K562 (cell line): ENCODE data around the gene RAB24. TPM values are rescaled to one million over a fixed set of nuclear protein-coding genes. Genes with fewer than 3 reads are reported as not detected.

Experiments used
- ATAC-seq: fragments of 200-7000 bp; cut with Tn5 transposase; 3 replicates; pipeline ENCODE4 v1.9.1; 2020; ENCODE audit warnings: moderate library complexity
- BruUV-seq: library from RNA; stranded (reverse); fragments of 400-500 nt; replicated peaks from 2 replicates; lab custom pipeline; 2021; lab: Mats Ljungman, UMichigan
- CTCF ChIA-PET: fragments of 300-600 bp; formaldehyde crosslinking; extraction: SDS; loops from one replicate; lab custom pipeline; 2021; ENCODE audit warnings: low intra/inter-chr PET ratio; lab: Yijun Ruan, JAX
- POLR2A ChIA-PET: fragments of 300-600, 350-650 bp; sonication (Branson Sonifier 250); formaldehyde crosslinking; extraction: SDS; loops from one replicate; lab custom pipeline; 2021; ENCODE audit warnings: antibody characterized with exemption, inconsistent platforms; lab: Yijun Ruan, JAX
- DNase-seq, 4 experiments: peaks; one replicate each; pipeline versions ENCODE4 v3.0.0 to v3.0.0-alpha.2; 2011 to 2018; ENCODE audit warnings: low spot score in 3 of 4, mixed read lengths in 3 of 4; ENCODE audit errors: extremely low read depth in 1 of 4
- FAIRE-seq: peaks from 2 replicates; lab custom pipeline; 2011; peaks lifted over from hg19 to GRCh38; lab: Jason Lieb, UNC
- H2AFZ ChIP-seq: 2 replicates; pipeline ENCODE4 v1.6.0; 2011; ENCODE audit warnings: low read depth, low read length, control low read depth, inconsistent platforms
- H3K27ac ChIP-seq: fragments of 200-600 bp; 3 replicates; pipeline ENCODE4 v1.8.0; 2011; ENCODE audit warnings: low read depth, mild to moderate bottlenecking, control low read depth, inconsistent platforms, low read length, moderate library complexity, mixed read lengths; ENCODE audit errors: extremely low read depth
- H3K27me3 ChIP-seq, 2 experiments: fragments of 300-600 bp in 1 of 2; 2 replicates in 1 of 2; 3 replicates in 1 of 2; pipeline versions ENCODE4 v1.6.0 to v1.8.0; 2011; ENCODE audit warnings: inconsistent platforms in 2 of 2, low read length in 2 of 2, mild to moderate bottlenecking in 1 of 2, mixed read lengths in 1 of 2, moderate library complexity in 1 of 2; ENCODE audit not compliant: control insufficient read depth in 2 of 2, insufficient read depth in 2 of 2
- H3K36me3 ChIP-seq: fragments of 300-600 bp; 3 replicates; pipeline ENCODE4 v1.8.0; 2011; ENCODE audit warnings: mild to moderate bottlenecking, low read length, inconsistent platforms; ENCODE audit not compliant: control insufficient read depth, insufficient read depth
- H3K4me1 ChIP-seq, 2 experiments: fragments of 200-600 bp in 1 of 2; replicated peaks in 1 of 2; 2 replicates in 1 of 2; 3 replicates in 1 of 2; pipeline versions ENCODE4 v1.5.1 to v1.8.0; 2011; ENCODE audit warnings: inconsistent platforms in 2 of 2, low read length in 2 of 2, mild to moderate bottlenecking in 1 of 2, mixed read lengths in 1 of 2, moderate library complexity in 1 of 2; ENCODE audit not compliant: control insufficient read depth in 2 of 2, insufficient read depth in 2 of 2
- H3K4me2 ChIP-seq: 2 replicates; pipeline ENCODE4 v1.6.1; 2011; ENCODE audit warnings: low read length, control low read depth, inconsistent platforms, mixed read lengths; ENCODE audit not compliant: insufficient read depth
- H3K4me3 ChIP-seq: fragments of 200-600 bp; sonication (generic), shearing (Covaris generic); 2 replicates; pipeline ENCODE4 v1.5.1; 2016; ENCODE audit warnings: control low read depth, inconsistent platforms
- H3K79me2 ChIP-seq: fragments of 200-600 bp; 3 replicates; pipeline ENCODE4 v1.8.0; 2011; ENCODE audit warnings: low read length, inconsistent platforms; ENCODE audit not compliant: control insufficient read depth, insufficient read depth
- H3K9ac ChIP-seq, 2 experiments: 2 replicates each; pipeline versions ENCODE4 v1.6.0 to v1.6.1; 2011; ENCODE audit warnings: low read depth in 2 of 2, low read length in 2 of 2, control low read depth in 1 of 2, inconsistent platforms in 1 of 2, mild to moderate bottlenecking in 1 of 2, mixed read lengths in 1 of 2; ENCODE audit not compliant: insufficient read depth in 1 of 2
- H3K9me1 ChIP-seq: one replicate; pipeline ENCODE4 v1.6.0; 2011; ENCODE audit warnings: inconsistent platforms, mild to moderate bottlenecking, low read length, moderate library complexity; ENCODE audit not compliant: control insufficient read depth, insufficient read depth
- H3K9me3 ChIP-seq: replicated peaks from 2 replicates; pipeline ENCODE4 v1.5.1; 2011; ENCODE audit warnings: low read depth, low read length, inconsistent platforms; ENCODE audit not compliant: control insufficient read depth, insufficient read depth
- H4K20me1 ChIP-seq: replicated peaks from 2 replicates; pipeline ENCODE4 v1.6.1; 2011; ENCODE audit warnings: low read length, inconsistent platforms, mixed read lengths; ENCODE audit not compliant: control insufficient read depth, insufficient read depth
- CBX5 ChIP-seq: IDR thresholded peaks from 2 replicates; pipeline ENCODE4 v1.6.1; 2014; ENCODE audit warnings: low read depth, borderline replicate concordance
- CEBPB ChIP-seq: fragments of 450-650 bp; IDR thresholded peaks from 2 replicates; pipeline ENCODE4 v1.6.1; 2016; ENCODE audit warnings: missing genetic modification characterization, missing compliant biosample characterization
- DDX20 ChIP-seq: fragments of 450-650 bp; IDR thresholded peaks from 2 replicates; pipeline ENCODE4 v1.6.1; 2016; ENCODE audit warnings: missing genetic modification characterization, low read depth, mild to moderate bottlenecking, missing compliant biosample characterization, moderate library complexity
- IRF1 ChIP-seq: sonication (generic); formaldehyde crosslinking; IDR thresholded peaks from 2 replicates; pipeline ENCODE4 v1.8.0; 2022; ENCODE audit warnings: missing genetic modification reagents, mild to moderate bottlenecking, borderline replicate concordance
- KLF13 ChIP-seq: fragments of 450-650 bp; IDR thresholded peaks from 2 replicates; pipeline ENCODE4 v1.6.1; 2016; ENCODE audit warnings: missing genetic modification characterization, low read depth, mild to moderate bottlenecking, missing compliant biosample characterization, moderate library complexity, borderline replicate concordance
- NELFE ChIP-seq: IDR thresholded peaks from 2 replicates; pipeline ENCODE4 v1.6.1; 2011; ENCODE audit warnings: mild to moderate bottlenecking; ENCODE audit not compliant: insufficient read depth, insufficient read length
- NR2C2 ChIP-seq, 2 experiments: fragments of 200-800 bp in 1 of 2; sonication (Bioruptor generic) in 1 of 2; sonication (generic) in 1 of 2; formaldehyde crosslinking in 1 of 2; IDR thresholded peaks; 2 replicates each; pipeline versions ENCODE4 v1.6.1 to v1.8.0; 2016 to 2022; ENCODE audit warnings: mild to moderate bottlenecking in 1 of 2, missing compliant biosample characterization in 1 of 2, missing genetic modification characterization in 1 of 2, missing genetic modification reagents in 1 of 2
- POLR2G ChIP-seq: fragments of 200-400 bp; formaldehyde crosslinking; IDR thresholded peaks from 2 replicates; pipeline ENCODE4 v1.6.1; 2017; ENCODE audit warnings: low read depth, mild to moderate bottlenecking, antibody characterized with exemption, low read length, moderate library complexity
- POLR3A ChIP-seq: IDR thresholded peaks from 2 replicates; pipeline ENCODE4 v1.6.1; 2011; ENCODE audit warnings: borderline replicate concordance, mild to moderate bottlenecking, moderate library complexity; ENCODE audit not compliant: insufficient read length, insufficient read depth; ENCODE audit errors: extremely low read depth
- RBM22 ChIP-seq: fragments of 200-400 bp; formaldehyde crosslinking; IDR thresholded peaks from 2 replicates; pipeline ENCODE4 v1.6.1; 2018; ENCODE audit warnings: low read length, low read depth; ENCODE audit not compliant: poor library complexity, severe bottlenecking
- XRCC3 ChIP-seq: fragments of 450-650 bp; IDR thresholded peaks from 2 replicates; pipeline ENCODE4 v1.6.1; 2017; ENCODE audit warnings: mild to moderate bottlenecking, moderate library complexity
- ZBTB43 ChIP-seq: sonication (generic); formaldehyde crosslinking; IDR thresholded peaks from 2 replicates; pipeline ENCODE4 v1.8.0; 2023; ENCODE audit warnings: mild to moderate bottlenecking, missing genetic modification reagents
- ZBTB9 ChIP-seq: fragments of 450-650 bp; formaldehyde crosslinking; IDR thresholded peaks from 2 replicates; pipeline ENCODE4 v1.4.0; 2020; ENCODE audit warnings: mild to moderate bottlenecking, moderate library complexity
- WGBS: fragments of 100-300 bp; shearing (Covaris generic); methylation state at CpG from one replicate; pipeline ENCODE4 v1.1.6; 2016; ENCODE audit warnings: low coverage, mixed read lengths; ENCODE audit not compliant: insufficient coverage; ENCODE audit errors: missing lambda C conversion rate; 5-methylcytosine and 5-hydroxymethylcytosine counted together
- in situ Hi-C: fragments of 300-500 bp; cut with MboI; formaldehyde crosslinking; loops from 4 replicates; pipeline ENCODE4 v1.15.0; 2018; ENCODE audit warnings: inconsistent platforms, mixed read lengths
- intact Hi-C: fragments of 100-400 bp; cut with micrococcal nuclease; formaldehyde crosslinking; loops from 2 replicates; pipeline ENCODE4 v1.14.2; 2022
- polyA plus RNA-seq, 8 experiments: library from polyadenylated mRNA; depleted of rRNA in 4 of 8; stranded (reverse) in 5 of 8; unstranded in 3 of 8; fragments of >200 nt; fragmentation: Nextera tagmentation in 2 of 8; fragmentation: Illumina TruSeq in 1 of 8; extraction: Ambion mirVana in 2 of 8; extraction: Trizol in 1 of 8; gene quantifications; 2 replicates each; pipeline versions ENCODE4 v1.2.1 to v1.2.3, GENCODE V29; 2011 to 2014; ENCODE audit warnings: inconsistent platforms in 1 of 8, missing spikeins in 1 of 8
- total RNA-seq, 7 experiments: library from RNA; depleted of rRNA in 6 of 7; stranded (reverse); fragments of >200 nt in 6 of 7; fragmentation: Illumina TruSeq in 2 of 7; extraction: Trizol in 2 of 7; gene quantifications; 2 replicates each; pipeline versions ENCODE4 v1.2.1 to v1.2.3, GENCODE V29; 2011 to 2021; ENCODE audit warnings: low replicate concordance in 1 of 7

Gene RAB24
- total and polyA plus RNA-seq, 9 of the 15 experiments (the other 6 are each of a cell fraction or from before 2014, with no cell fraction given): 13.9 to 107 (median 34.8) TPM

- no peak for TF ChIP-seq ZBTB9
- no peak for TF ChIP-seq DDX20
- no peak for TF ChIP-seq ZBTB43
- no peak for TF ChIP-seq NR2C2 (CRISPR knock-in tag; IDR thresholded peaks at IDR 0.05)
- TF ChIP-seq NR2C2 (tag; IDR thresholded peaks at IDR 0.05): no peak
- peak; percentile 51; the same call in 1 of the 2 replicates for TF ChIP-seq POLR2G
- TF ChIP-seq RBM22: peak; percentile 57
- TF ChIP-seq CBX5: no peak
- TF ChIP-seq XRCC3: no peak
Measured at GRCh38 chr5:177265395-177265794, 38.1 kb downstream of the RAB24 start (continued).

GRCh38 chr5:177264178-177264577 is 39.3 kb downstream of the RAB24 start:
- TF ChIP-seq IRF1 (CRISPR knock-in tag) (no peak), POLR3A (no peak), KLF13 (no peak), CEBPB (tag) (peak; percentile 56), NELFE (no peak)
- Histone ChIP-seq H4K20me1 (no peaks in the 10 kb centered on the region), H3K4me3 (no peak overlapping the region), H3K9me1 (no peaks in the 10 kb centered on the region), H2AFZ (no peak overlapping the region), H3K79me2 (no peaks in the 10 kb centered on the region), H3K27me3 (no peaks in the 10 kb centered on the region), H3K9ac (no peak overlapping the region), H3K36me3 (peaks cover 88% of the 10 kb centered on the region), H3K4me1 (no peaks in the 10 kb centered on the region), H3K4me2 (no peak overlapping the region), H3K9me3 (no peaks in the 10 kb centered on the region), H3K27ac (no peak overlapping the region)
- WGBS: 100% methylated on average over 1 of the region's 1 CpG
- ATAC-seq: no peak
- no peak for DNase-seq
- in situ Hi-C loops (no loop called here), intact Hi-C loops (no loop called here)
- ChIA-PET POLR2A (interaction anchor here (1.2 to 2.0 kb wide), 3 partner anchors 9 to 13 kb away, joined by 5 to 7 read pairs (median 5); no protein-coding TSS in a partner anchor), CTCF (no interaction called here)
- no peak for FAIRE-seq
- BruUV-seq: no TSS peak
